Activated CD4-positive, alpha-beta T cell treated with anti-CD3 and anti-CD28 coated beads for 36 hours (primary cell): ENCODE results near the gene FOLR1. TPM values are rescaled to one million over a fixed set of nuclear protein-coding genes. Genes with fewer than 3 reads are reported as not detected.

Source experiments
- ATAC-seq: fragments of 200-7000 bp; cut with Tn5 transposase; one replicate; pipeline ENCODE4 v1.10.0; 2021; ENCODE audit warnings: mild to moderate bottlenecking, moderate library complexity
- CTCF ChIA-PET: fragments of 350-600 bp; sonication (Branson Sonifier 250); formaldehyde crosslinking; loops from one replicate; lab custom pipeline; 2021; ENCODE audit warnings: antibody characterized with exemption; lab: Charles Lee
- POLR2A ChIA-PET: fragments of 350-600 bp; sonication (Branson Sonifier 250); formaldehyde crosslinking; loops from one replicate; lab custom pipeline; 2021; ENCODE audit warnings: antibody characterized with exemption, inconsistent platforms; lab: Charles Lee
- DNase-seq: peaks from one replicate; pipeline ENCODE4 v3.0.0-alpha.2; 2020
- H3K27ac Mint-ChIP-seq: one replicate; pipeline ENCODE4 v1.8.0; 2021; ENCODE audit warnings: mixed read lengths
- H3K27me3 Mint-ChIP-seq: one replicate; pipeline ENCODE4 v1.8.0; 2021; ENCODE audit warnings: mixed read lengths
- H3K36me3 Mint-ChIP-seq: one replicate; pipeline ENCODE4 v1.8.0; 2021; ENCODE audit warnings: low read depth, mixed read lengths
- H3K4me1 Mint-ChIP-seq: one replicate; pipeline ENCODE4 v1.8.0; 2021; ENCODE audit warnings: mixed read lengths
- H3K4me3 Mint-ChIP-seq: one replicate; pipeline ENCODE4 v1.8.0; 2021; ENCODE audit warnings: mild to moderate bottlenecking, moderate library complexity, mixed read lengths
- H3K9me3 Mint-ChIP-seq: one replicate; pipeline ENCODE4 v1.8.0; 2021; ENCODE audit warnings: low read depth, mixed read lengths
- intact Hi-C, 2 experiments: fragments of 100-400 bp; cut with DNase I in 1 of 2; cut with micrococcal nuclease in 1 of 2; formaldehyde crosslinking; loops; one replicate each; pipeline versions ENCODE4 v1.14.2 to v1.15.1; 2022 to 2024; cut with DNase I, micrococcal nuclease
- total RNA-seq, 2 experiments: library from RNA; stranded (reverse); gene quantifications; one replicate each; pipeline ENCODE4 v1.2.3, GENCODE V29; 2021

The FOLR1 gene
- total RNA-seq, 2 experiments from 2014 or later: not detected

DNA sequence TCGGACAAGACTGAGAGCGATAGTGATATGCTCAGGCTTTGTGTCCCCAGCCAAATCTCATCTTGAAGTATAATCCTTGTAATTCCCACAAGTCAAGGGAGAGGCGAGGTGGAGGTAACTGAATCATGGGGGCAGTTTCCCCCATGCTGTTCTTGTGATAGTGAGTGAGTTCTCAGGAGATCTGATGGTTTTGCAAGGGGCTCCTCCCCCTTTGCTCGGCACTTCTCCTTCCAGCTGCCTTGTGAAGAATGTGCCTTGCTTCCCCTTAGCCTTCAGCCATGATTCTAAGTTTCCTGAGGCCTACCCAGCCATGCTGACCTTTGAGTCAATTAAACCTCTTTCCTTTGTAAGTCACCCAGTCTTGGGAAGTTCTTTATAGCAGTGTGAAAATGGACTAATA is 17.2 kb downstream of the FOLR1 start:
- no peak overlapping the region for H3K4me3 Mint-ChIP-seq
- H3K36me3 Mint-ChIP-seq: peaks cover 5% of the 10 kb centered on the region
- CTCF ChIA-PET: no interaction called here
- DNase-seq (no peak), ATAC-seq (no peak)
- intact Hi-C loops: no loop called here
- peaks cover 13% of the 10 kb centered on the region for H3K27me3 Mint-ChIP-seq
- H3K9me3 Mint-ChIP-seq: peaks cover 14% of the 10 kb centered on the region
- H3K27ac Mint-ChIP-seq: no peak overlapping the region
- POLR2A ChIA-PET: no interaction called here
- no peaks in the 10 kb centered on the region for H3K4me1 Mint-ChIP-seq

DNA sequence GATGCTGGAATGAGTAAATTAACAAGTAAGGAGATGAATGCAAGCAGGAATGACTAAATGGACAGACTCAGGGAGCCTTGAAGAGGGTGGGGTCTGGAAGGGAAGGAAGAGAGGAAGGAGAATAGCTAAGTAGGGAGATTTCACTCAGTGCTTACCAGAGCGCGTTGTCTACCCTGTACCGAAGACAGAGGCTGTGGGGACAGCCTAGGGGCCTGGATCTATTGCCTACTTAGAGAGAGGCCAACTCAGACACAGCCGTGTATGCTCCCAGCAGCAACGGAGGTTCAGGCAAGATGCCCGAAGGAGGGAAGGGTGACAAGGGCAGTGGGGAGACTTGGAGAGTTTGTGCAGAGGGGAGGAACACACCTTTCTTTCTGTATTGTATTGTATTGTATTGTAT is 24.7 kb downstream of the FOLR1 start, which contains the start of gene FOLR2:
TSS of gene FOLR2 (plus strand) at position 157 of the 400 bp plus-strand sequence. CDS start 1,791 bp downstream, outside the sequence.
- Mint-ChIP-seq H3K27ac (no peak within 1 kb of the TSS), H3K4me3 (no peak within 1 kb of the TSS), H3K36me3 (no peaks in the 10 kb centered on the region), H3K9me3 (no peaks in the 10 kb centered on the region), H3K4me1 (no peaks in the 10 kb centered on the region), H3K27me3 (peaks cover 21% of the 10 kb centered on the region)
- DNase-seq (no peak), ATAC-seq (no peak)
- intact Hi-C loops: no loop called here
- CTCF ChIA-PET: interaction anchor here (0.6 to 1.1 kb wide), 2 partner anchors 73 to 238 kb away, joined by 3 read pairs; no protein-coding TSS in a partner anchor
- POLR2A ChIA-PET: no interaction called here

DNA sequence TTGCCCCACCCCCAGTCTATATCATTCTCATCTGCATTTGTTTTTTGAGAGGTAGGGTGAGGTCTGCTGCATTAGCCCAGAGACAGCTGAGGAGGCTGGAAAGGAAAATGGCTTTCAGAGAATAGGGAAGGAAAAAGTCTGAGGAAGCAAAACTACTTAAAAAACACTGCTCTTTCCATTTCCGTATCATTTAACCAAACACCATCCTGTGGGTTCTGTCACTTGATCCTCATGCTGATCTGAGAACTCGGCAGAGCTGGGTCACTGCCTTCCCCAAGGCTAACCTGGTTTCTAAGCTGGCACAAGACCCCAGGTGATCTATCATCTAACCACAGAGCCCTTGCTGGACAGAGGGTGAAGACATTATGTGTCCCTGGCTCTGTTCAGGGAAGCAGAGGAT is 25.9 kb downstream of the FOLR1 start:
- Mint-ChIP-seq H3K9me3 (no peaks in the 10 kb centered on the region), H3K27ac (no peak overlapping the region), H3K4me1 (peaks cover 7% of the 10 kb centered on the region), H3K36me3 (no peaks in the 10 kb centered on the region), H3K4me3 (no peak overlapping the region), H3K27me3 (peaks cover 19% of the 10 kb centered on the region)
- DNase-seq (no peak), ATAC-seq (no peak)
- POLR2A ChIA-PET: no interaction called here
- intact Hi-C loops: no loop called here
- CTCF ChIA-PET: interaction anchor here (0.7 to 1.1 kb wide), 2 partner anchors 18 to 38 kb away, joined by 3 to 4 read pairs; no protein-coding TSS in a partner anchor

DNA sequence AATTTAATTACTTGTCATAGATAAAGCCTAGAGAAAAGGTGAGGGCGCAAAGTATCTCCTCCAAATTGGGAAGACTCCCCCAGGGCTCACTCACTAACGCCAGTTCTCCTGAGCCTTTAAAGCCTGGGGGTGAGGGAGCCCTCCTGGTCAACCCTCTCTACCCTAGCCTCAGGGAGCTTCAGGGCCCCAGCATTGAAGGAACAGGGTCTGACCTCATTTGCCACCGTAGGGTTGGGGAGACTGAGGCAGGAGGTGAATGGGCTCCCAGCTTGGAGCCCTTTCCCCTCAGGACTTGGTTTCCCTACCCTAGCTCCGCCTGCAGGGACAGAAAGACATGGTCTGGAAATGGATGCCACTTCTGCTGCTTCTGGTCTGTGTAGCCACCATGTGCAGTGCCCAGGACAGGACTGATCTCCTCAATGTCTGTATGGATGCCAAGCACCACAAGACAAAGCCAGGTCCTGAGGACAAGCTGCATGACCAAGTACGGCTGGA is 26.4 kb downstream of the FOLR1 start:
- H3K36me3 Mint-ChIP-seq: no peaks in the 10 kb centered on the region
- no peak overlapping the region for H3K27ac Mint-ChIP-seq
- peaks cover 19% of the 10 kb centered on the region for H3K27me3 Mint-ChIP-seq
- intact Hi-C loops: no loop called here
- DNase-seq (no peak), ATAC-seq (no peak)
- H3K4me1 Mint-ChIP-seq: peaks cover 7% of the 10 kb centered on the region
- CTCF ChIA-PET: interaction anchor here (0.7 to 1.1 kb wide), 2 partner anchors 18 to 38 kb away, joined by 3 to 4 read pairs; no protein-coding TSS in a partner anchor
- no peak overlapping the region for H3K4me3 Mint-ChIP-seq
- no peaks in the 10 kb centered on the region for H3K9me3 Mint-ChIP-seq
- POLR2A ChIA-PET: no interaction called here

DNA sequence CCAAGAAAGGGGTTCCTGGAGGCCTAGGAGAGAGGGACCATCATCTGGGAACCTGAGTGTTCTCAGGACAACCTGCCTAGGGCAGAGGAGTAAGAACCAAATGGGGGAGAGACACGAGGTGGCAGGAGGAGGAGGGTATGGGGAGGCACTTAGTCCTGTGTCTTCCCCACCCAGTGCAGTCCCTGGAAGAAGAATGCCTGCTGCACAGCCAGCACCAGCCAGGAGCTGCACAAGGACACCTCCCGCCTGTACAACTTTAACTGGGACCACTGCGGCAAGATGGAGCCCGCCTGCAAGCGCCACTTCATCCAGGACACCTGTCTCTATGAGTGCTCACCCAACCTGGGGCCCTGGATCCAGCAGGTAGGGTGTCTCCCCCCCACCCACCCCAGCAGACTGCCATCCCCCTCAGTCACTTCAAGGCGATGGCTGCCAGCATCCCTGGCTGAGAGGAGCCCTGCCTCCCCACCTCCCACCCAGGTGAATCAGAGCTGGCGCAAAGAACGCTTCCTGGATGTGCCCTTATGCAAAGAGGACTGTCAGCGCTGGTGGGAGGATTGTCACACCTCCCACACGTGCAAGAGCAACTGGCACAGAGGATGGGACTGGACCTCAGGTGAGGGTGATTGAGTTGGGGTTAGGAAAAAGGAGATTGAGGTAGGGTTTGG is 28.9 kb downstream of the FOLR1 start:
- Mint-ChIP-seq H3K9me3 (no peaks in the 10 kb centered on the region), H3K27me3 (peaks cover 10% of the 10 kb centered on the region), H3K4me3 (no peak overlapping the region), H3K4me1 (peaks cover 13% of the 10 kb centered on the region), H3K27ac (no peak overlapping the region), H3K36me3 (no peaks in the 10 kb centered on the region)
- intact Hi-C loops: loop anchor here (5.0 kb wide), 4 partner anchors 51 to 309 kb away; partner anchors contain the start of gene CLPB (in 1 of the 2)
- ChIA-PET POLR2A (no interaction called here), CTCF (interaction anchor here (1.6 to 1.7 kb wide), 2 partner anchors 45 to 210 kb away, joined by 5 to 7 read pairs; no protein-coding TSS in a partner anchor)
- ATAC-seq (no peak), DNase-seq (no peak)

DNA sequence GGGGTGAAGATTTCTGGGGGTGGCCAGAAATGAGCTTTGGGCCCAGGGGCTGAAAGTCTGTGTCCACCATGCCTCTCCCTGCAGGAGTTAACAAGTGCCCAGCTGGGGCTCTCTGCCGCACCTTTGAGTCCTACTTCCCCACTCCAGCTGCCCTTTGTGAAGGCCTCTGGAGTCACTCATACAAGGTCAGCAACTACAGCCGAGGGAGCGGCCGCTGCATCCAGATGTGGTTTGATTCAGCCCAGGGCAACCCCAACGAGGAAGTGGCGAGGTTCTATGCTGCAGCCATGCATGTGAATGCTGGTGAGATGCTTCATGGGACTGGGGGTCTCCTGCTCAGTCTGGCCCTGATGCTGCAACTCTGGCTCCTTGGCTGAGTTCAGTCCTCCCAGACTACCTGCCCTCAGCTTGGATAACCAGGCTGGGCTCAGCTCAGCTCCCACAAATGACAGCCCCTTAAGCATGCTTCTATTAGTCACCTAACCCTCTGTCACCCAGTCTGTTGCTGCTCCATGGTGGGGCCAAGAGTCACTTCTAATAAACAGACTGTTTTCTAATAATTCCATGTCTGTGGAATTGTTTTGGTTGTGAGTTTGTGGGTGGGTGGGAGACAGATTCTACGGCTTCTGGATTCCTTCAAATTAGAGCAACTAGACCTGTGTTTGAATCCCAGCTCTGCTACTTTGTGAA is 29.6 kb downstream of the FOLR1 start:
- POLR2A ChIA-PET: no interaction called here
- CTCF ChIA-PET: interaction anchor here (0.8 to 1.7 kb wide), 4 partner anchors 17 to 209 kb away, joined by 3 to 8 read pairs (median 6); no protein-coding TSS in a partner anchor
- no peak overlapping the region for H3K4me3 Mint-ChIP-seq
- H3K36me3 Mint-ChIP-seq: no peaks in the 10 kb centered on the region
- ATAC-seq (no peak), DNase-seq (no peak)
- intact Hi-C loops: loop anchor here (2.0 to 5.0 kb wide), 6 partner anchors 51 to 1155 kb away; partner anchors contain the start of genes CLPB (in 1 of the 2) and RELT (in 1 of the 2)
- H3K4me1 Mint-ChIP-seq: peaks cover 16% of the 10 kb centered on the region
- H3K9me3 Mint-ChIP-seq: no peaks in the 10 kb centered on the region
- H3K27me3 Mint-ChIP-seq: peaks cover 8% of the 10 kb centered on the region
- no peak overlapping the region for H3K27ac Mint-ChIP-seq

DNA sequence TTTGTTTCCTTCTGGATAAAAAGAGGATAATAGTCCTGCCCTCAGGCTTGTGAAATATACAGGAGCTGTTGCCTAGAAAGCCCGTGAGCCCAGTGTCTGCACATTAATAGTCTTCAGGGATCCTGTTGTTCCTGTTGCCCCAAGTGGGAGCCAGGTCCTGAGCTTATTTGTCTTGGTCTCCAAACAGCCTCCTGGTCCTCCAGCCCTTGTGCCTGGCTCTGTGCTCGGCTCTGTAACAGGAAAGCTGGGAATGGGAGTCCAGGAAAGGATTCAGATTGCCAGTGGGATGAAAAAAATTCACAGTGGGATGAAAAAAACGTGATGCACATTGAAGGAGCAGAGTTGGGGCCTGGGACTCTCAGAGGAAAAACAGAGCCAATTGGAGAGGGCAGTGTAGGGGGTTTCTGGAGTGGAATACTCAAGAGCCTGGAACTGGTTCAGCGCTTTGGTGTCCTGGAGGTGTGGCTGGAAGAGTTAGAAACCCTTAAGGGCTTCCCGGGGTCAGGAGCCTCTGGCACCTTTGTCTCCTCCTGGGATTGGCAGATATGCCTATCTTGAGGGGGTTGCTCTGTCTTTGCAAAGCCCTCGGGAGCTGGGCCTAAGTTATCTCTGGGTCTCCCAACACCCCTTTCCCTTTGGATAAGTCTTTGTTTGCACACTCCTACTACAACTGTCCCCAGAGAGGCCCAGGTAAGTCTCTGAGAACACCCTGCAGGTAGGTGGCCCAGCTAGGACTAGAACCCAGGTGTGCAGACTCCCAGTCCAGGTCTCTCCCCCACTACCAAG is 30.4 kb downstream of the FOLR1 start:
- no peak for ATAC-seq
- peak overlapping the region; percentile 80 for H3K27ac Mint-ChIP-seq
- H3K9me3 Mint-ChIP-seq: no peaks in the 10 kb centered on the region
- peak overlapping the region; percentile 96 for H3K4me3 Mint-ChIP-seq
- intact Hi-C loops: loop anchor here (2.0 to 5.0 kb wide), 6 partner anchors 50 to 1155 kb away; partner anchors contain the start of genes CLPB (in 1 of the 2) and RELT (in 1 of the 2)
- no peaks in the 10 kb centered on the region for H3K36me3 Mint-ChIP-seq
- peaks cover 5% of the 10 kb centered on the region for H3K27me3 Mint-ChIP-seq
- H3K4me1 Mint-ChIP-seq: peaks cover 16% of the 10 kb centered on the region
- DNase-seq: no peak
- CTCF ChIA-PET: interaction anchor here (0.8 to 1.7 kb wide), 7 partner anchors 12 to 209 kb away, joined by 3 to 8 read pairs (median 4); no protein-coding TSS in a partner anchor
- POLR2A ChIA-PET: no interaction called here

DNA sequence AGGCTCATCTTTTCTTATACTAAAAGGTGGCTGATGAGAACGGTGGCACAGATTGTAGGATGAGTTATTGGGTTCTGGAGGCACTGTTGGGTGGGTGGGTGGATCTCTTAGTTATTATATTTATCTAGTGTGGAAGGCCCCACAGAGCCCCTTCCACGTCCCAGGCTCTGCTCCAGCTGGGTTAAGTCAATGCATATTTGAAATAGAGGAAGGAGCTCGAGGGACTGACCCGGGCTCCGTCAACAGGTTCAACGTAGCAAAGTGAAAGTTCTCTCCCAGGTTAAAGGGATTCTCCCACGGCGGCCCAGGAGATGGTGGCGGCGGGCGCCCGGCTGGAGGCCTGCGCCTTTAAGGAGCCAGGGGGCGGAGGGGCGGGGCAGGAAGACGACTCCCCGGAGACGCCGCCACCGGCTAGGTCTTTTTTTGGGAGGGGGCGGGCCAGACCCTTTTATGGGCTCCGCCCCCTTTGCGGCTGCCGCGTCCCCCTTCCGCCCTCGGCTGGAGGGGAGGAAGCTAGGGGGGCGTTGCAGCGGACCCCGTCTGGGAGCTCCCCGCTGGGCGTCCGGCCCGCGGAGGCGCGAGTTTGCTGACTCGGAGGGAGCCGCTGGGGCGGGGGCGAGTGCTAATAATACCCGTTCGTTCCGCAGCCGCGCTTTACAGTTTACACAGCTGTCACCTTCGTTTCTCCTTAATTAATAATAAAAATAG is 31.1 kb downstream of the FOLR1 start:
- ATAC-seq: peak; percentile 80
- peak; percentile 96 for DNase-seq
- peaks cover 16% of the 10 kb centered on the region for H3K4me1 Mint-ChIP-seq
- H3K4me3 Mint-ChIP-seq: peak overlapping the region; percentile 96
- intact Hi-C loops: loop anchor here (1.0 to 5.0 kb wide), 16 partner anchors 15 to 1154 kb away; partner anchors contain the start of genes CLPB (in 2 of the 2), LRRC51 (in 2 of the 2), NUMA1 (in 2 of the 2) and ANAPC15 (in 1 of the 2)
- ChIA-PET CTCF (interaction anchor here (0.6 to 1.7 kb wide), 10 partner anchors 12 to 917 kb away, joined by 3 to 8 read pairs (median 3); partner anchors contain the start of gene ANAPC15), POLR2A (interaction anchor here (0.9 to 1.0 kb wide), 3 partner anchors 15 to 295 kb away, joined by 3 to 4 read pairs (median 3); partner anchors contain the start of gene XNDC1N)
- no peaks in the 10 kb centered on the region for H3K36me3 Mint-ChIP-seq
- peaks cover 3% of the 10 kb centered on the region for H3K27me3 Mint-ChIP-seq
- H3K9me3 Mint-ChIP-seq: no peaks in the 10 kb centered on the region
- peak overlapping the region; percentile 80 for H3K27ac Mint-ChIP-seq

DNA sequence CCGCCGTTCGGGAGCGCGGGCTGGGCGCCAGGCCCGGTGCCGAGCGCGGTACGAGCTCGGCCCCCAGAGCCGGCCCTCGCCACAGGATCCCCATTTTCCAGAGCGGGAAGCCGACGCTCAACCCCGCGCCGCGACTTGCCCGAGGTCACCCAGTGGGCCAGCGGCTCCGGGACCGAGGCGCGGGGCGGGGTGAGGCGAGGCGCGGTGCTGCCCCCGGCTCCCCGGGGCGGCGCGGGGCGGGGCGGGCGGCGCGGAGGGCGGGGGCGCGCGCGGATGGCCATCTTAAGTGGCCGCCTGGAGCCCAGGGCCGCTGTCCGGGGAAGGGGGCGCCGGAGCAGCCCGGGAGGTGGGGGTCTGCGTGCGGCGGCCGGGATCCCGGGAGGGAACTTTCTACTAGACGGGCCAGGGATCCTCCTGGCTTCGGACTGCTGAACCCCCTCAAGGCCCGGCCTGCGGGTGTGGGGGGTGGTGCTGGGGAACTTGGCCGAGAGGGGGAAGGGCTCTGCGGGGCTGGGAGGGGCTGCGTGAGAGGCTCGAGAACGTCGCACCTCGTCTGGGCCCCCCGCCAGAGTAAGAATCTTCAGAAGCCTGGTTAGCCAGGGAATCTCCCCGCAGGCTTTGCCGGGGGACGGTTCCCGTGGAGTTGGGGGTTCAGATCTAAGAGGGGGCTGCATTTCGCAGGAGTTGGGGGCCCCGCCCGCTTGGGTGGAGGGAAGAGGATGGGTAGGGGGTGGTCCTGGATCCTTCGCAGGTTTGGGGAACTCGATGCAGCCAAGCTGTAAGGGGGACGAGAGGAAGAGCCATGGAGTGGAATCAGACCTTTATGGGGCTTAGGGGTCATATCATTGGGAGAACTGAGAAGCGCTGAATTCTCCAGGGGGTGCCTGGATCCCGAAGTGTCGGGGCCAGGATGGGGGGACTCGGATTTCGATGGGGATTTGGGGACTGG is 31.9 kb downstream of the FOLR1 start:
- no peaks in the 10 kb centered on the region for H3K9me3 Mint-ChIP-seq
- CTCF ChIA-PET: interaction anchor here (0.6 to 1.7 kb wide), 8 partner anchors 13 to 916 kb away, joined by 3 to 8 read pairs (median 4); partner anchors contain the start of gene ANAPC15
- H3K27me3 Mint-ChIP-seq: no peaks in the 10 kb centered on the region
- H3K4me1 Mint-ChIP-seq: peaks cover 16% of the 10 kb centered on the region
- peaks cover 3% of the 10 kb centered on the region for H3K36me3 Mint-ChIP-seq
- intact Hi-C loops: loop anchor here (1.0 to 5.0 kb wide), 17 partner anchors 14 to 1153 kb away; partner anchors contain the start of genes CLPB (in 2 of the 2), LRRC51 (in 2 of the 2), NUMA1 (in 2 of the 2) and ANAPC15 (in 1 of the 2)
- DNase-seq: peak; percentile 79
- POLR2A ChIA-PET: interaction anchor here (0.9 to 1.0 kb wide), 3 partner anchors 14 to 296 kb away, joined by 3 to 4 read pairs (median 3); partner anchors contain the start of gene XNDC1N
- H3K4me3 Mint-ChIP-seq: peak overlapping the region; percentile 96
- peak; percentile 51 for ATAC-seq
- H3K27ac Mint-ChIP-seq: peak overlapping the region; percentile 87
